Psoas muscle (tissue), 8 donors: ENCODE results near the gene CDH4. TPM values are rescaled to one million over a fixed set of nuclear protein-coding genes. Genes with fewer than 3 reads are reported as not detected.
A peak's percentile ranks its signal among the peaks of the same experiment; 100 is the strongest.

Experiments
- ATAC-seq, 4 donors: fragments of 200-7000 bp; cut with Tn5 transposase; one replicate each; pipeline ENCODE4 v1.9.1; 2020; ENCODE audit warnings: moderate library complexity in 3 of 4, mild to moderate bottlenecking in 2 of 4
- DNase-seq, 2 donors: peaks; one replicate each; pipeline ENCODE4 v3.0.0-alpha.2; 2020
- H3K27ac ChIP-seq: fragments of 200-600 bp; one replicate; pipeline ENCODE4 v1.8.0; 2022
- H3K27me3 ChIP-seq, 3 donors: fragments of 200-600 bp in 1 of 3; one replicate each; pipeline versions ENCODE4 v1.6.1 to v1.8.0; 2013 to 2022; ENCODE audit warnings: low read length in 2 of 3, mild to moderate bottlenecking in 2 of 3, moderate library complexity in 1 of 3; ENCODE audit not compliant: insufficient read depth in 3 of 3
- H3K36me3 ChIP-seq, 2 donors: fragments of 200-600 bp in 1 of 2; one replicate each; pipeline versions ENCODE4 v1.6.1 to v1.8.0; 2013 to 2022; ENCODE audit warnings: low read depth in 1 of 2, mild to moderate bottlenecking in 1 of 2, moderate library complexity in 1 of 2; ENCODE audit not compliant: insufficient read depth in 1 of 2
- H3K4me1 ChIP-seq: fragments of 200-600 bp; one replicate; pipeline ENCODE4 v1.8.0; 2022
- H3K4me3 ChIP-seq: fragments of 200-600 bp; one replicate; pipeline ENCODE4 v1.8.0; 2022; ENCODE audit warnings: mild to moderate bottlenecking
- H3K9me3 ChIP-seq: fragments of 200-600 bp; one replicate; pipeline ENCODE4 v1.8.0; 2022
- CTCF ChIP-seq: fragments of 200-600 bp; IDR thresholded peaks from one replicate; pipeline ENCODE4 v1.8.0; 2022; ENCODE audit warnings: antibody characterized with exemption
- WGBS, 3 donors: extraction: QIAGEN DNeasy Blood & Tissue Kit; methylation state at CpG; one replicate each; pipeline versions ENCODE4 v1.1.6 to v1.1.7; 2013; 5-methylcytosine and 5-hydroxymethylcytosine counted together
- intact Hi-C, 2 donors: fragments of 100-400 bp; cut with DNase I; formaldehyde crosslinking; loops; one replicate each; pipeline versions ENCODE4 v1.11.0 to v1.14.2; 2022
- polyA plus RNA-seq, 3 donors: library from polyadenylated mRNA; stranded (reverse); fragments of 200-250 nt; gene quantifications; one replicate each; pipeline ENCODE4 v1.2.3, GENCODE V29; 2013
- total RNA-seq, 4 donors: library from RNA; stranded (reverse); fragmentation: NEBNext Ultra II Directional in 2 of 4; extraction: Animal tissue kit (Norgen Biotek cat#: 25700) in 2 of 4; gene quantifications; one replicate each; pipeline versions ENCODE4 v1.2.1 to v1.2.4, GENCODE V29; 2021 to 2023
- donor health status: healthy with polysubstance abuse.
- donor health status: DM: no; HTN: no; CAD: no; lungs with moderate emphysema.
- donor health status: Bipolar disorder and iron deficiency.
- donor health status: healthy.
- donor health status: DM: yes; HTN: yes; CAD: no.
- donor health status: DM: no; HTN: no; CAD: no.
- donor health status: DM: no; HTN: no; CAD: no.
- donor health status: DM: yes; HTN: yes; CAD: no.

Gene CDH4
- total and polyA plus RNA-seq, 7 donors, result 0.26 to 1.0 (median 0.34) TPM

- DNase-seq (peak in 1 of 2 donors; percentile 33), ATAC-seq (no peak)
- 84 to 87% (median 85%) methylated on average over 14 of the region's 14 CpGs for WGBS, 3 donors
- TF ChIP-seq CTCF, result no peak
- Histone ChIP-seq H3K9me3 (no peaks in the 10 kb centered on the region), H3K27ac (no peak overlapping the region), H3K4me3 (no peak overlapping the region), H3K27me3 (no peaks in the 10 kb centered on the region), H3K4me1 (no peaks in the 10 kb centered on the region), H3K36me3 (no peaks in the 10 kb centered on the region)
- intact Hi-C loops, result no loop called here
These were observed 657.8 kb downstream of the CDH4 start for GRCh38 chr20:61909821-61910220.

- no peak for TF ChIP-seq CTCF
- ATAC-seq (no peak), DNase-seq (no peak)
- Histone ChIP-seq H3K4me1 (no peaks in the 10 kb centered on the region), H3K27me3 (no peaks in the 10 kb centered on the region), H3K36me3 (no peaks in the 10 kb centered on the region), H3K27ac (no peak overlapping the region), H3K9me3 (no peaks in the 10 kb centered on the region), H3K4me3 (no peak overlapping the region)
- intact Hi-C loops, result no loop called here
- 73 to 77% (median 75%) methylated on average over 7 of the region's 7 CpGs for WGBS, 3 donors
These were observed 659.8 kb downstream of the CDH4 start for GRCh38 chr20:61911824-61912223.

- intact Hi-C loops, result no loop called here
- TF ChIP-seq CTCF, result no peak
- H3K36me3 ChIP-seq, result no peaks in the 10 kb centered on the region
- DNase-seq (peak in 1 of 2 donors; percentile 28), ATAC-seq (no peak)
- 80% methylated on average over 18 to 21 of the region's 21 CpGs for WGBS, 3 donors
- H3K9me3 ChIP-seq, result no peaks in the 10 kb centered on the region
- H3K27ac ChIP-seq, result no peak overlapping the region
- no peak overlapping the region for H3K4me3 ChIP-seq
- H3K4me1 ChIP-seq, result no peaks in the 10 kb centered on the region
- peaks cover 0 to 6% (median 0%) of the 10 kb centered on the region in 3 donors for H3K27me3 ChIP-seq
These were observed 660.8 kb downstream of the CDH4 start for GRCh38 chr20:61912665-61913422.

DNA sequence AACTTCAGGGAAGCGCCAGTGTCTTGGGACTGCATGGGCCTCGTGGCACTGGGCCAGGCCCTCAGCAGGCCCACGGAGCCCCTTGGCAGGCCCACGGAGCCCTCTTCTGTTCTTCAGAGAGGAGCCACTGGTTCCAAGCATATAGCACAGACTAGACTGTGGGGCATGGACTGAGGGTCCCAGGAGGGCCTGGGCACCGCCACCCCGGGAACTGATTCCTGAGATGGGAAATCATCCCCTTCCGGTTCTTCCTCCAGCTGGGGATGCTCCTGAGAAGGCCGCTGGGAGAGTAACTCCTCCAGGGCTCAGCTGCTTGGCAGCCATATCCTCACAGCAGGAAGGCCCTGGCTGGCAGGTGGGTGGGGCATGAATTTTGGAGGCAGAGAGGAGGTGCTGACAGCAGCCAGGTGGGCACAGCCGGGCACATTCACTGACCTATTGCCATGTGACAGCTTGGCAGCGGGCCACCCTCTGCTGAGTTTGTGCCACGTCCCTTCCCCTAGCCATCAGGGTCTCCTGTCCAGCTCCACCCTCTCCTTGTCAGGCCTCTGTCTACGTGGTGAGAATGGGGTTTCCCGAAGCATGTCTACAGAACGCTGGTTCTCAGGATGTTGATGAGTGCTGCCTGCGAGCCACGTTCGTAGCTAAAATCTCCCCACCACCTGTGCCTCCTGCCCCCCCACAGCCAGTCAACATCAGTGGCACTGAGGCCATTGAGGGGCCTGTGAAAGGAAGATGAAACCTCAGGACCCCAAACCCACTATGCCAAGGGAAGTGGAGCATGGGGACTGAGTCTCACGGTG lies 661.6 kb downstream of the CDH4 start:
- Histone ChIP-seq H3K27me3 (peaks cover 0 to 6% (median 0%) of the 10 kb centered on the region in 3 donors), H3K4me3 (no peak overlapping the region), H3K27ac (no peak overlapping the region), H3K9me3 (no peaks in the 10 kb centered on the region), H3K4me1 (no peaks in the 10 kb centered on the region), H3K36me3 (no peaks in the 10 kb centered on the region)
- no peak for TF ChIP-seq CTCF
- DNase-seq, result peak in 1 of 2 donors; percentile 21
- 55 to 67% (median 60%) methylated on average over 18 of the region's 18 CpGs for WGBS, 3 donors
- ATAC-seq, result no peak
- intact Hi-C loops, result no loop called here
